Upper lobe of left lung (tissue), 4 donors: ENCODE data around the gene THRA.
A peak's percentile ranks its signal among the peaks of the same experiment; 100 is the strongest.

Source experiments
- CTCF ChIP-seq, 6 experiments: fragments of 450-650 bp in 4 of 6; fragments of 200-600 bp in 2 of 6; sonication (generic) in 2 of 6; IDR thresholded peaks; one replicate each; pipeline ENCODE4 v1.5.1; 2016 to 2019; ENCODE audit warnings: antibody characterized with exemption in 6 of 6
- POLR2A ChIP-seq, 4 donors: fragments of 450-650 bp; IDR thresholded peaks; one replicate each; pipeline ENCODE4 v1.5.1; 2016 to 2017; ENCODE audit warnings: antibody characterized with exemption in 4 of 4, mild to moderate bottlenecking in 2 of 4
- POLR2AphosphoS5 ChIP-seq, 2 donors: sonication (generic); formaldehyde crosslinking; IDR thresholded peaks; one replicate each; pipeline ENCODE4 v1.5.1; 2017; ENCODE audit warnings: antibody characterized with exemption in 2 of 2

- no peak for TF ChIP-seq CTCF (IDR thresholded peaks at IDR 0.05)
- TF ChIP-seq POLR2A (IDR thresholded peaks at IDR 0.05), result peak in 2 of 4 donors; percentile 5 to 11
- TF ChIP-seq POLR2AphosphoS5 (IDR thresholded peaks at IDR 0.05), result no peak
Observed at GRCh38 chr17:40099619-40100418, 37.1 kb downstream of the THRA start.
